Bronchial epithelial cell (primary cell): Measurements from ENCODE around the gene TMPRSS6. TPM values are rescaled to one million over a fixed set of nuclear protein-coding genes. Genes with fewer than 3 reads are reported as not detected.

Experiments
- DNase-seq: peaks from one replicate; pipeline ENCODE4 v3.0.0-alpha.2; 2010; ENCODE audit warnings: low read depth
- FAIRE-seq: peaks from 2 replicates; lab custom pipeline; 2011; peaks lifted over from hg19 to GRCh38; lab: Jason Lieb, UNC
- H3K27me3 ChIP-seq: 2 replicates; pipeline ENCODE4 v1.5.1; 2011; ENCODE audit warnings: low read length; ENCODE audit not compliant: control insufficient read depth, insufficient read depth
- H3K36me3 ChIP-seq: 2 replicates; pipeline ENCODE4 v1.5.1; 2011; ENCODE audit warnings: low read length; ENCODE audit not compliant: control insufficient read depth, insufficient read depth
- H3K4me3 ChIP-seq: 2 replicates; pipeline ENCODE4 v1.5.1; 2011; ENCODE audit warnings: mild to moderate bottlenecking, low read depth, low read length, control low read depth
- total RNA-seq: library from RNA; depleted of rRNA; stranded (reverse); fragments of >200 nt; gene quantifications from 2 replicates; pipeline ENCODE4 v1.2.1, GENCODE V29; 2014
- TF ChIP-seq, protein P1 (sequence below): IDR thresholded peaks from 2 replicates; pipeline ENCODE4 v1.5.1; 2011; ENCODE audit warnings: mild to moderate bottlenecking, moderate library complexity, low read length, control low read depth, inconsistent platforms; ENCODE audit not compliant: insufficient read depth, severe bottlenecking

Gene TMPRSS6
- total RNA-seq, 1 donor from 2014 or later, result not detected

DNA sequence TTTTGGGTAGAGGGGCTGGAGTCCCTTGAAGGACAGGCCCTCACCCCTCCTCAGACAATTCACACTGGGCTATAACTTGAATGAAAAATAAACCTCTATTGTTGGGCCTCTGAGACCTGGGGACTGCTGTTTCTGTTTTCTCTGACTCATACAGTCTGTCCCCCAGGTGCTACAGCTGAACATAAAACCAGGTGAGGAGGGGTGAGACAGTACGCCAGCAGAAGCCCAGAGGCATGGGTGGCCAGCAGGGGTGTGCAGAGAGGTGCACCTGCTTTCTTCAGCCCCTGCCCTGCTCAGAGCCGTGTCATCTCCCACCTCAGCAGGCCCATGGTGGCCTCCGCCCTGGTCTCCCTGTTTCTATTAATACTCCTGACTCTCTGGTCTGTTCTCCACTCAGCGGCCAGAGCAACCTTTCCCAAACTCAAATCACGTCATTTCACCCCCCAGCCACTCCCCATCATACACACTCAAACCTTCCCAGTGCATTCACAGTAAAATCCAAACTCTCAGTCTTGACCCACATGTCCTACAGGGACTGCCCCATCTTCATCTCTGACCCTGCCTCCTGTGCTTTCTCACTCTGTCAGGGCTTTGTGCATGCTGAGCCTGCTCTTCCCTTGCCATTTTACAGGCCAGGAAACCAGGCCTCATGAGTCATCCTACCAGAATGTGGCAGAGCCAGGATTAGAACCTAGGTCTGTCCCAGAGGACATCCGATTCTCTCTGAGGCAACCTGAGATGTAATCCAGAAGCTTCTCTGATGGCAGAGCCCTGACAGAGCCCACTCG, 45.6 kb upstream of the TMPRSS6 start:
- FAIRE-seq (no peak), DNase-seq (peak; percentile 25)
- Histone ChIP-seq H3K36me3 (no peaks in the 10 kb centered on the region), H3K4me3 (no peak overlapping the region), H3K27me3 (no peaks in the 10 kb centered on the region)
- TF ChIP-seq, protein P1, sequence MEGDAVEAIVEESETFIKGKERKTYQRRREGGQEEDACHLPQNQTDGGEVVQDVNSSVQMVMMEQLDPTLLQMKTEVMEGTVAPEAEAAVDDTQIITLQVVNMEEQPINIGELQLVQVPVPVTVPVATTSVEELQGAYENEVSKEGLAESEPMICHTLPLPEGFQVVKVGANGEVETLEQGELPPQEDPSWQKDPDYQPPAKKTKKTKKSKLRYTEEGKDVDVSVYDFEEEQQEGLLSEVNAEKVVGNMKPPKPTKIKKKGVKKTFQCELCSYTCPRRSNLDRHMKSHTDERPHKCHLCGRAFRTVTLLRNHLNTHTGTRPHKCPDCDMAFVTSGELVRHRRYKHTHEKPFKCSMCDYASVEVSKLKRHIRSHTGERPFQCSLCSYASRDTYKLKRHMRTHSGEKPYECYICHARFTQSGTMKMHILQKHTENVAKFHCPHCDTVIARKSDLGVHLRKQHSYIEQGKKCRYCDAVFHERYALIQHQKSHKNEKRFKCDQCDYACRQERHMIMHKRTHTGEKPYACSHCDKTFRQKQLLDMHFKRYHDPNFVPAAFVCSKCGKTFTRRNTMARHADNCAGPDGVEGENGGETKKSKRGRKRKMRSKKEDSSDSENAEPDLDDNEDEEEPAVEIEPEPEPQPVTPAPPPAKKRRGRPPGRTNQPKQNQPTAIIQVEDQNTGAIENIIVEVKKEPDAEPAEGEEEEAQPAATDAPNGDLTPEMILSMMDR, result no peak

DNA sequence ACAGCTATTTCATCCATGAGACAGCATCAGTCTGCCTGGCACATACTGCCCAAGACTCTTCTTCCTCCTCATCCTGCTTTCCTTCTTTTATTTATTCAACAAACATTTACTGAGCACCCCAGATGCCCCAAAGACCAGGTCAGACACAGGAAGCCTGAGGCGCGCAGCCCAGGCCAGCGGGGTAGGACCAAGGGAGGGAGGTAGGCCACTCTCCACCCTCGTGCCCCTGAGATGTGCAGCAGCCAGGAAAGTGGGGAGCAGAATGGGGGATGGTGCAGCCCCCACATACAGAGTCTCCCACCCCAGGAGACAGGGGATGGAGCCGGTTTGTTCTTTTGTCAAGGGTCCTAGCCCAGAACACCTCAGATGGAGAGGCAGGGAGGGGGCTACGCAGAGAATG, 44.4 kb upstream of the TMPRSS6 start:
- TF ChIP-seq, protein P1, result no peak
- H3K36me3 ChIP-seq, result no peaks in the 10 kb centered on the region
- FAIRE-seq (no peak), DNase-seq (no peak)
- no peaks in the 10 kb centered on the region for H3K27me3 ChIP-seq
- no peak overlapping the region for H3K4me3 ChIP-seq

GRCh38 chr22:37151401-37151800, 41.9 kb upstream of the TMPRSS6 start:
- Histone ChIP-seq H3K36me3 (no peaks in the 10 kb centered on the region), H3K4me3 (no peak overlapping the region), H3K27me3 (no peaks in the 10 kb centered on the region)
- FAIRE-seq (no peak), DNase-seq (no peak)
- TF ChIP-seq, protein P1, result no peak

DNA sequence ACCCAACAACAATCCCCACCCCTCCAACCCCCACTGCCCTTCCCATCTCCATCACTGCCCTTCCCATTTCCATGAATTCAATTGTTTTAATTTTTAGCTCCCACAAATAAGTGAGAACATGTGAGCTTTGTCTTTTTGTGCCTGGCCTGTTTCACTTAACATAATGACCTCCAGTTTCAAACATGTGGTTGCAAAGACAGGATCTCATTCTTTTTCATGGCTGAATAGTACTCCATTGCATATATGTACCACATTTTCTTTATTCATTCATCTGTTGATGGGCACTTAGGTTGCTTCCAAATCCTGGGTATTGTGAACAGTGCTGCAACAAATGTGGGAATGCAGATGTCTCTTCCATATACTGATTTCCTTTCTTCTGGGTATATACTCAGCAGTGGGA, 41.2 kb upstream of the TMPRSS6 start:
- DNase-seq (no peak), FAIRE-seq (no peak)
- no peak overlapping the region for H3K4me3 ChIP-seq
- H3K27me3 ChIP-seq, result no peaks in the 10 kb centered on the region
- H3K36me3 ChIP-seq, result no peaks in the 10 kb centered on the region
- TF ChIP-seq, protein P1, result no peak

GRCh38 chr22:37148742-37149665, 39.5 kb upstream of the TMPRSS6 start:
- DNase-seq (no peak), FAIRE-seq (no peak)
- TF ChIP-seq, protein P1, result no peak
- H3K36me3 ChIP-seq, result no peaks in the 10 kb centered on the region
- H3K4me3 ChIP-seq, result no peak overlapping the region
- H3K27me3 ChIP-seq, result no peaks in the 10 kb centered on the region
